ENCODE data around the gene PIGQ. TPM values are rescaled to one million over a fixed set of nuclear protein-coding genes. Genes with fewer than 3 reads are reported as not detected.

The PIGQ gene
- total and polyA plus RNA-seq, 3 donors from 2014 or later: 80.5 to 123 (median 95.4) TPM

- DNase-seq: no peak
- TF ChIP-seq POLR2A (IDR thresholded peaks at IDR 0.05) (no peak), CTCF (IDR thresholded peaks at IDR 0.05) (no peak)
- intact Hi-C loops (cut with DNase I; ENCODE audit: low total_unique reads): no loop called here
- no peaks in the 10 kb centered on the region for H3K27me3 ChIP-seq
- H3K9me3 ChIP-seq: no peaks in the 10 kb centered on the region
- no peak overlapping the region for H3K27ac ChIP-seq
- no peak overlapping the region for H3K4me3 ChIP-seq
- WGBS, 2 donors: 89% methylated on average over 13 to 29 of the region's 32 CpGs
- no peaks in the 10 kb centered on the region for H3K36me3 ChIP-seq (ENCODE audit: low read depth, missing control alignments)
- H3K4me1 ChIP-seq: peaks cover 12% of the 10 kb centered on the region
Measured at GRCh38 chr16:555528-556473, 14.0 kb upstream of the PIGQ start.

DNA sequence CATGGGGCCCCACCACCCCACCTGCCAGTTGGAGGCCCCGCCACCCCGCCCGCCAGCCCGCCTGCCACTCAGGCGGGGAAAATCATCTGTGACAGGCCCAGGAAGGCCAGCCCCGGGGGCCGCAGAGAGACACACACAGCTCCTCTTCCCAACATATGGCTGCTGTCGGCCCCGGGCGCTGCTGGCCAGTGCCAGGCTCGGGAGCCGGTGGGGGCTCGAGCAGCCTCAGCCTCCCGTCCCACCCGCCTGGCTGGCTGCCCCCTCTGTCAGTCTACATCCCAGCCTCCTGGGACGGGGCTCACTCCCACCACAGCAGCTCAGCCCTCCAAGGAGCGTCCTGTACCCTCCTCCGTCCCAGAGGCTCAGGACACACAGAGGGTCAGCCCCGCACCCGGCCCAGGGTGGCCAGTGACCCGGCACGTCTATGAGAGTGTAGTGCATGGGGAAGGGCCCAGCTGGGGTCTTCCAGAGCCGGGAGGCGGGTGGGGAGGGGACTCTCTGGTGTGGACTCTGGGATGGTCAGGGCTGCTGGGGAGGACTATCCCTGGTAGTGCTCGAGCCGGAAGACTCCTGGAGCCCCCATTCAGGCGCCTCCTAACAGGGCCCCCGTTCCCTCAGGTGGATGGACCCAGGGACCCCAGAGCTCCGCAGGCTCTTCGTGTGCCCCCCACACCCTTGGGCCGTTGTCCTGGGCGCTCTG is 13.1 kb upstream of the PIGQ start:
- Histone ChIP-seq H3K4me1 (peaks cover 12% of the 10 kb centered on the region), H3K4me3 (no peak overlapping the region), H3K9me3 (no peaks in the 10 kb centered on the region), H3K36me3 (ENCODE audit: low read depth, missing control alignments) (no peaks in the 10 kb centered on the region), H3K27ac (no peak overlapping the region), H3K27me3 (no peaks in the 10 kb centered on the region)
- 91 to 97% methylated on average over 7 to 25 of the region's 32 CpGs for WGBS, 2 donors
- DNase-seq: no peak
- TF ChIP-seq POLR2A (IDR thresholded peaks at IDR 0.05) (no peak), CTCF (IDR thresholded peaks at IDR 0.05) (no peak)
- intact Hi-C loops (cut with DNase I; ENCODE audit: low total_unique reads): no loop called here

DNA sequence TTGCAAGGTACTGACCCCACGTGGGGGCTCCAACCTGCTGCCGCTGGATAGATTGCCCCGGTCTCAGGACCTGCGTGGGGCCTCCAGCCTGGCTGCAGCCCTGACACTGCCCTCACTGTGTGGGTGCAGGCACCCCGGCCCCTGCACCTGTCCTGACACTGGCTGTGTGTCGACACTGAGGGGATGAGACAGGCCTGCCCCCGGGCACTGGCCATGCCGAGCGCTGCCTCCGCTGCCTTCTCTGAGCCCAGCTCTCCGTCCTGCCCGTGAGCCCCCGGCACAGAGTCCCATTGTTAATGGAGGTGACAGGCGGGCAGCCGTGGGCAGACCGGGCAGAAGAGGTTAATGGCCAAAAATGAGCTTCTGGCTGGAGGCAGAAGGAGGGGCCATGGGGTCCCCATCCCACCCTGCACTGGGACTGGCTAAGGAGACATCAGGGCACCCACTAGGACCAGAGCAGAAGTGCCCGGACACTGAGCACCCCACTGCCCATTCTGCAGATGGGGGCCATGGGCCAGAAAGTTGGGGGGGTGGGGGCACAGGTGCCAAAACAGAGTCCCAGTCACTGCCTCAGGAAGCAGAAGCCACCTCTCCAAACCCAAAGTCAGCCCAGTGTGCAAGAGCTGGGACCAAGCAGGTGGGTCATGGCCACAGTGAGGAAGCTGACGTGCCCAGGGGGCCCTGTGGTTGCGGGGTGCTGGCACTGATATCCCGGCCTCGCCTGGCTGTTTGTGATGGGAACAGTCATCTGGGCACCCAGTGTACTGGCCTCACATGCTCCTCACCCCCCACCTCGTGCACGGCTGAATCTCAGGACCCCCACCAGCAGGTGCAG is 12.1 kb upstream of the PIGQ start:
- H3K4me1 ChIP-seq: peaks cover 12% of the 10 kb centered on the region
- H3K27ac ChIP-seq: no peak overlapping the region
- no peaks in the 10 kb centered on the region for H3K36me3 ChIP-seq (ENCODE audit: low read depth, missing control alignments)
- intact Hi-C loops (cut with DNase I; ENCODE audit: low total_unique reads): no loop called here
- TF ChIP-seq CTCF (IDR thresholded peaks at IDR 0.05): no peak
- no peak for TF ChIP-seq POLR2A (IDR thresholded peaks at IDR 0.05)
- DNase-seq: no peak
- no peaks in the 10 kb centered on the region for H3K27me3 ChIP-seq
- no peak overlapping the region for H3K4me3 ChIP-seq
- no peaks in the 10 kb centered on the region for H3K9me3 ChIP-seq
- 91 to 100% methylated on average over 4 to 23 of the region's 23 CpGs for WGBS, 2 donors

- DNase-seq: no peak
- WGBS, 2 donors: 58 to 71% methylated on average over 9 to 21 of the region's 22 CpGs
- H3K27me3 ChIP-seq: no peaks in the 10 kb centered on the region
Measured at GRCh38 chr16:558298-559020, 11.3 kb upstream of the PIGQ start.

More at GRCh38 chr16:558298-559020, 11.3 kb upstream of the PIGQ start:
- peaks cover 12% of the 10 kb centered on the region for H3K4me1 ChIP-seq
- no peak overlapping the region for H3K27ac ChIP-seq
- no peak overlapping the region for H3K4me3 ChIP-seq
- TF ChIP-seq POLR2A (IDR thresholded peaks at IDR 0.05) (no peak), CTCF (IDR thresholded peaks at IDR 0.05) (no peak)
- intact Hi-C loops (cut with DNase I; ENCODE audit: low total_unique reads): no loop called here
- H3K9me3 ChIP-seq: no peaks in the 10 kb centered on the region
- no peaks in the 10 kb centered on the region for H3K36me3 ChIP-seq (ENCODE audit: low read depth, missing control alignments)

Data from testis (tissue), 3 donors.